Central memory CD8-positive, alpha-beta T cell (primary cell): ENCODE results near the gene PRSS2.
A peak's percentile ranks its signal among the peaks of the same experiment; 100 is the strongest.

Source experiments
- ATAC-seq: fragments of 150-1000 bp; cut with Tn5 transposase; replicated peaks from 2 replicates; pipeline ENCODE4 v1.10.0; 2022; ENCODE audit warnings: mild to moderate bottlenecking, moderate FRiP score, moderate number of reproducible peaks; ENCODE audit not compliant: poor library complexity, severe bottlenecking; ENCODE audit errors: extremely low read depth
- DNase-seq, 2 donors: peaks; one replicate each; pipeline ENCODE4 v3.0.0; 2021; ENCODE audit warnings: low spot score in 2 of 2
- H3K27ac Mint-ChIP-seq: one replicate; pipeline ENCODE4 v1.8.0; 2022; ENCODE audit warnings: low read depth, mild to moderate bottlenecking, moderate library complexity, mixed read lengths
- H3K27me3 Mint-ChIP-seq: one replicate; pipeline ENCODE4 v1.8.0; 2022; ENCODE audit warnings: mixed read lengths
- H3K36me3 Mint-ChIP-seq: one replicate; pipeline ENCODE4 v1.8.0; 2022; ENCODE audit warnings: mild to moderate bottlenecking, moderate library complexity, mixed read lengths; ENCODE audit not compliant: insufficient read depth
- H3K4me1 Mint-ChIP-seq: one replicate; pipeline ENCODE4 v1.8.0; 2022; ENCODE audit warnings: mixed read lengths
- H3K4me3 Mint-ChIP-seq: one replicate; pipeline ENCODE4 v1.8.0; 2022; ENCODE audit warnings: mild to moderate bottlenecking, moderate library complexity, mixed read lengths
- H3K9me3 Mint-ChIP-seq: one replicate; pipeline ENCODE4 v1.8.0; 2022; ENCODE audit warnings: mixed read lengths

Gene PRSS2

DNA sequence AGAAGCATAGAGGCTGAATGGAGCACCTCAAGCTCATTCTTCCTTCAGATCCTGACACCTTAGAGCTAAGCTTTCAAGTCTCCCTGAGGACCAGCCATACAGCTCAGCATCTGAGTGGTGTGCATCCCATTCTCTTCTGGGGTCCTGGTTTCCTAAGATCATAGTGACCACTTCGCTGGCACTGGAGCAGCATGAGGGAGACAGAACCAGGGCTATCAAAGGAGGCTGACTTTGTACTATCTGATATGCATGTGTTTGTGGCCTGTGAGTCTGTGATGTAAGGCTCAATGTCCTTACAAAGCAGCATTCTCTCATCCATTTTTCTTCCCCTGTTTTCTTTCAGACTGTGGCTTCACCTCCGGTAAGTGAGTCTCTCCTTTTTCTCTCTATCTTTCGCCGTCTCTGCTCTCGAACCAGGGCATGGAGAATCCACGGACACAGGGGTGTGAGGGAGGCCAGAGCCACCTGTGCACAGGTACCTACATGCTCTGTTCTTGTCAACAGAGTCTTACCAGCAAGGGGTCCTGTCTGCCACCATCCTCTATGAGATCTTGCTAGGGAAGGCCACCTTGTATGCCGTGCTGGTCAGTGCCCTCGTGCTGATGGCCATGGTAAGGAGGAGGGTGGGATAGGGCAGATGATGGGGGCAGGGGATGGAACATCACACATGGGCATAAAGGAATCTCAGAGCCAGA, 31.0 kb downstream of the PRSS2 start:
- H3K4me3 Mint-ChIP-seq, result peak overlapping the region; percentile 95
- peak in 1 of 2 donors; percentile 11 for DNase-seq
- no peaks in the 10 kb centered on the region for H3K9me3 Mint-ChIP-seq
- peaks cover 88% of the 10 kb centered on the region for H3K4me1 Mint-ChIP-seq
- no peaks in the 10 kb centered on the region for H3K27me3 Mint-ChIP-seq
- peaks cover 70% of the 10 kb centered on the region for H3K36me3 Mint-ChIP-seq
- no peak for ATAC-seq
- H3K27ac Mint-ChIP-seq, result peak overlapping the region; percentile 99

DNA sequence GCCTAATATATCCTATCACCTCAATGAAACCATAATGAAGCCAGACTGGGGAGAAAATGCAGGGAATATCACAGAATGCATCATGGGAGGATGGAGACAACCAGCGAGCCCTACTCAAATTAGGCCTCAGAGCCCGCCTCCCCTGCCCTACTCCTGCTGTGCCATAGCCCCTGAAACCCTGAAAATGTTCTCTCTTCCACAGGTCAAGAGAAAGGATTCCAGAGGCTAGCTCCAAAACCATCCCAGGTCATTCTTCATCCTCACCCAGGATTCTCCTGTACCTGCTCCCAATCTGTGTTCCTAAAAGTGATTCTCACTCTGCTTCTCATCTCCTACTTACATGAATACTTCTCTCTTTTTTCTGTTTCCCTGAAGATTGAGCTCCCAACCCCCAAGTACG, 31.5 kb downstream of the PRSS2 start:
- Mint-ChIP-seq H3K4me1 (peaks cover 93% of the 10 kb centered on the region), H3K4me3 (peak overlapping the region; percentile 95), H3K36me3 (peaks cover 69% of the 10 kb centered on the region), H3K27ac (peak overlapping the region; percentile 99), H3K9me3 (no peaks in the 10 kb centered on the region), H3K27me3 (no peaks in the 10 kb centered on the region)
- DNase-seq, result no peak
- no peak for ATAC-seq

DNA sequence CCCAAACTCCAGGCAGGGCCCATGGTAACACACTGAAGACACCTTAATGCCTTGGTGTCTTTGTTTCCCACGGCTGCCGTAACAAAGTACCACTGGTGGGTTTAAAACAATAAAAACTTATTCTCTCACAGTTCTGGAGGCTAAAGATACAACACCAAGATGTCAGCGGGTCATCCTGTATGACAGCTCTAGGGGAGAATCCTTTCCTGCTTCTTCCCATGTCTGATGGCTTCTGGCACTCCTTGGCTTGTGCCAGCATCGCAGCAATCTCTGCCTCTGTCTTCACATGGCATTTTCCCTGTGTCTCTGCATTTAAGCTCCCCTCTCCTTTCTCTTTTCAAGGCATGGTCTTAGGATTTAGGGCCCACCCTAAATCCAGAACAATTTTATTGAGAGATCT, 33.1 kb downstream of the PRSS2 start:
- ATAC-seq (no peak), DNase-seq (no peak)
- peaks cover 63% of the 10 kb centered on the region for H3K36me3 Mint-ChIP-seq
- H3K27me3 Mint-ChIP-seq, result no peaks in the 10 kb centered on the region
- peak overlapping the region; percentile 99 for H3K27ac Mint-ChIP-seq
- peaks cover 92% of the 10 kb centered on the region for H3K4me1 Mint-ChIP-seq
- no peaks in the 10 kb centered on the region for H3K9me3 Mint-ChIP-seq
- peak overlapping the region; percentile 95 for H3K4me3 Mint-ChIP-seq

DNA sequence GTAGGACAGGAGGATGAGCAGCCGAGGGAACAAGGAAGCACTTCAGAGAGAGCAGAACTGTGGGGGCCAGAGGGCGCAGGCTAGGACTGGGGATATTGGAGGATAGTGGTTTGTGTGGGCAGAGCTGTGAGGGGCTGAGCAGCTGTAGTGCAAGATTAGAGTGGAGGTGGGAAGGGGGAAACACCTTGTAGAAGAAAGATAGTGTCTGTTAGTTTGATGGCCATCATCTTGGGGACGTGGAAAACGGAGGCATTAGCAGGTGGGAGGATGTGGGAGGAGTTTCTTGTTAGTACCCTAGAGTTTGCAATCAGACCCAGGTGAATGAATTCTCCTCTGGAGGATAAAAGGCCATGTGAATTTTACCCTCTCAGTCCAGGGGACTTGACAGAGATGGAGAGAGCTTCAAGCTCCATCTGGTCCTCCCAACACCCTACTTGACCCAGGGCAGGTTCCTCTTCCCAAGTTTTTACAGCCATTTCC, 34.0 kb downstream of the PRSS2 start:
- DNase-seq (no peak), ATAC-seq (no peak)
- H3K9me3 Mint-ChIP-seq, result no peaks in the 10 kb centered on the region
- peak overlapping the region; percentile 95 for H3K4me3 Mint-ChIP-seq
- H3K36me3 Mint-ChIP-seq, result peaks cover 60% of the 10 kb centered on the region
- no peaks in the 10 kb centered on the region for H3K27me3 Mint-ChIP-seq
- peaks cover 92% of the 10 kb centered on the region for H3K4me1 Mint-ChIP-seq
- H3K27ac Mint-ChIP-seq, result peak overlapping the region; percentile 99

DNA sequence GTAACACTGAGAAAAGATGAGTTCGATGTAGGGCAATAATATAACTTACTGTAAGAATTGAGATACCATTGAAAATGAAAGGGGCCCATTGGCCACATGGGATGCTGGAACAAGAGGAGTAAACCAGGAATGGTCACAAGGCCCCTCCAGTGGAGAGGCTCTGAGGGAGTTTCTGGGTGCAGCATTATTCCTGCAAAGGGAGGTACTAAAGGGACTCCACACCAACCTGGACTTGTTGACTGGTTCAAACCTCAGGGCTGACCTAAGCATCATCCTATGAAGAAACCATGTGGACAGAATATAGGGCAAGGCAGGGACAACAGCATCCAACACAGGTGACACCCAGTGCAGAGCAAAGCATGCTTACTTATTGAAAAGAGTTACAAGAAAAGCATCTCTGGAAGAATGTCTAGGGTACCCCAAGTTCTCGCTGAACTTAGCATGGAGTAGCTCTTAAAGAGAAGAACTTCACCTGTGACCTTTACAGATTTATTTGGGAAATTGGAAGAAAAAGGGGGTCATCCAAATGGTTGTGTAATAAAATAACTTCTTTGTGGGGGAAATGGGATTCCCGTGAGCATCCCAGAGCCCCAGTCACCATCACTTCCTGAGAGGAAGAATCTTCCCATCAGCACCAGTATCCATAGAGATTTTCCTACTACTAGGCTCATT, 34.7 kb downstream of the PRSS2 start:
- Mint-ChIP-seq H3K4me3 (peak overlapping the region; percentile 95), H3K36me3 (peaks cover 56% of the 10 kb centered on the region), H3K27ac (peak overlapping the region; percentile 99), H3K27me3 (no peaks in the 10 kb centered on the region), H3K4me1 (peaks cover 92% of the 10 kb centered on the region), H3K9me3 (no peaks in the 10 kb centered on the region)
- no peak for ATAC-seq
- DNase-seq, result no peak

DNA sequence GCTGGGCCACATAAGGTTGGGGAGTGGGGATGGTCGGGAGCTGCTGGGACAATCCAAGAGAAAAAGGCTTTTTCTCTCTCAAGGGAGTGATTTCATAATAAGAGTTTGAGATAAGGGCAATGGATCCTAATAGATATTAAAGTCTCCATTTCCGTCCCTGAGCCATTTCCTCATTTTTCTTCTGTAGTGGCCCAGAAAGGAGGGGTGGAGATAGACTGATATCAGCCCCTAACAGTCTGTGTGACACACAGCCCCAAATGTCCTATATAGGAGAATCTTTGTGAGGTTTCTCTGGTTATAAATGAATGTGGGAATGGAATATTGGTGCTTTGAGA, 35.2 kb downstream of the PRSS2 start:
- H3K4me1 Mint-ChIP-seq, result peaks cover 92% of the 10 kb centered on the region
- DNase-seq (no peak), ATAC-seq (no peak)
- H3K9me3 Mint-ChIP-seq, result no peaks in the 10 kb centered on the region
- H3K27ac Mint-ChIP-seq, result peak overlapping the region; percentile 99
- H3K4me3 Mint-ChIP-seq, result peak overlapping the region; percentile 95
- H3K36me3 Mint-ChIP-seq, result peaks cover 51% of the 10 kb centered on the region
- no peaks in the 10 kb centered on the region for H3K27me3 Mint-ChIP-seq

DNA sequence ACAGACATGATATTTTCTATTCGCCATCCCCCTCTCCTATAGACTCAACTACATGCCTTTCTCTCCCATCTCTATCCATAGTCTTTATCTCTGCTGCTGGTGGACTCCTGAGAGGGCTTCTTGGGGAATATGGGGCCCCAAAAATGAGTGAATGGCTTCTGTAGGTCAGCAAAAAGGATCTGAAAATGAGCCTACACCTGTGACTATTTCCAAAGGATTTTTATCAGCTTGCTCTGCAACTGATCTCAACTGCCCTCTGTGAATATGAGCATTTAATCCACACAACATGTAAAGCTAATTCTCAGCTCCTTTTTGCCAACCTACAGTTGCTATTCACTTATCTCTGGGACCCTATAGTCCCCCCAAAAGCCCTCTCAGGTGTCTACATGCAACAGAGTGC, 36.2 kb downstream of the PRSS2 start:
- H3K27ac Mint-ChIP-seq, result peak overlapping the region; percentile 99
- peak overlapping the region; percentile 56 for H3K4me3 Mint-ChIP-seq
- no peaks in the 10 kb centered on the region for H3K27me3 Mint-ChIP-seq
- peaks cover 92% of the 10 kb centered on the region for H3K4me1 Mint-ChIP-seq
- peaks cover 46% of the 10 kb centered on the region for H3K36me3 Mint-ChIP-seq
- ATAC-seq (no peak), DNase-seq (no peak)
- no peaks in the 10 kb centered on the region for H3K9me3 Mint-ChIP-seq

DNA sequence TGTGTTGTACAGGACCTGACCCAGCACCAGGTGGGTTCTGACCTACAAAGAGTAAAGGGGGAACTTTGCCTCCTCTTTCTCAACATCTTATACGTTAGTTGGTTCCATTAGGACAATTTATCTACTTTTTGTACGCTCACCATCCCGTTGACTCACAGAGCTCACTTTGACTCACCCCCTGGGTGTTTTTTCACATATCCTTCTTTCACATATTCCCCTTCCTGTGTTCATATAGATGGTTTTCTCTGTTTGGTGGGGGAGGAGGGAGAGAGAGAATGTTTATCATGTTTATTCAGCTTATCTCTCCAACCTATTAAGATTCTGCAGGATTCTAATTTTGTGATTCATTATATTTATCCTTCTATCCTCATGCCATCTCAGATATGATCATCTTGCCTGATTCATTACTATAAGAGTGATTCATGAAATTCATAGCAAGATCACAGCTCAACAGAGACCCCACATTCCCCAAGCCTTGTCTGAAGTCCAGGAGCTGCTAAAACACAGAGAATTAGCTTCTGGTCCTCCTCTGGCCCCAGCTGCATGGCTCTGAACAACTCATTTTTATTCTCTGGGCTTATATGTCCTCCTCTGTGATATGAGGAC, 37.2 kb downstream of the PRSS2 start:
- DNase-seq, result no peak
- H3K36me3 Mint-ChIP-seq, result peaks cover 39% of the 10 kb centered on the region
- H3K4me1 Mint-ChIP-seq, result peaks cover 90% of the 10 kb centered on the region
- H3K27ac Mint-ChIP-seq, result peak overlapping the region; percentile 99
- H3K4me3 Mint-ChIP-seq, result peak overlapping the region; percentile 56
- no peaks in the 10 kb centered on the region for H3K27me3 Mint-ChIP-seq
- ATAC-seq, result no peak
- no peaks in the 10 kb centered on the region for H3K9me3 Mint-ChIP-seq

DNA sequence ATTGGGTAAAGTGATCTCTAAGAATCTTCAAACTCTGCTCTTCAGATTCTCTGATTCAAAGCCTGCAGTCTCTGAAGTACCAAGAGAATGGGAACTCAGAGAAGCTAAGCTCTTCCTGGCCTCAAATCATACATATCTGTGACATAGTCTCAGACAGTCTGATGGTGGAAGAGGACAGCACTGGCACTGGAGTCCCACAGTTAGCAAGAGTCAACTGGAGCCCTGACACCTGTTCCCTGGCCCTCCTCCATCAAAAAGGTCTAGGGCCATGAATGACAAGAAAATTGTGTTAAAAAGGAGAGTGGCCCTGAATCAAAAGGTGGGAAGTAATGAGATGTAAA, 37.7 kb downstream of the PRSS2 start:
- ATAC-seq (peak; percentile 47), DNase-seq (peak in 1 of 2 donors; percentile 58)
- Mint-ChIP-seq H3K36me3 (peaks cover 36% of the 10 kb centered on the region), H3K27me3 (no peaks in the 10 kb centered on the region), H3K9me3 (no peaks in the 10 kb centered on the region), H3K4me1 (peaks cover 86% of the 10 kb centered on the region), H3K27ac (peak overlapping the region; percentile 99), H3K4me3 (peak overlapping the region; percentile 56)

DNA sequence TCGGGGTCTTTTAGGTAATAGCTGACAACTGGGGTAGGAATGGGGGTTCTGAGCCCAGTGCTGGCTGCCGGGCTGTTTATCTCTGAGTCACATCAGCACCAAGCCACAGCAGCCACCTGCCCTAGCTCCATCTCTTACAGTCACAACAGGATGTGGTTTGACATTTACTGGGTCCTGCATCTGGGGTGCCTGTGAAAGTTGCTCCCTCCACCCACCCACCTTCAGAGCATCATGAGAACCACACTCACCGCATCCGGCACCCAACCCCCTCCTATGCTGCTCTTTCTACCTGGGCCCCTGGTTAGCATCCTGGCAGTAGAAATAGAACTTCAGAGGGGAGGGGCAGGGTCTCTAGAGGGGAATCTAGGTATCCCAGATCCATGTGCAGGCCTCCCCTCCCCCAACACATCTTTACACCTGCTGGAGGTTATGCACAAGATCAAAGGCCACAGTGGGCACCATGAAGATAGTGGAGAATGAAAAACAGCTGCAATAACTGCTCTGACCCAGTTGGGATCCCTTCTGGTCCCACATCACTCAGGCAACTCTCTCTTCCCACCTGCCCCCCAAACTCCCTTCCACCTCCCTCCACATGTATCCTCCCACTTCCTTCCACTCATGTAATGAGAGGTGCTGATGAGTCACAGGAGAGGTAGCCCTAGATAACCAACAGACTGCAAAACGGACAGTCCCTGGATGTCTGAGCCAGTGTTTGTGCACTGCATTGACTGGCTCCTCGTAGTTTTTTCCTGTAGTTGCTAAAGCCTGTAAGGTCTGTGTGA, 38.2 kb downstream of the PRSS2 start:
- no peaks in the 10 kb centered on the region for H3K27me3 Mint-ChIP-seq
- DNase-seq (peak; percentile 87 to 95), ATAC-seq (peak; percentile 82)
- H3K9me3 Mint-ChIP-seq, result no peaks in the 10 kb centered on the region
- peaks cover 37% of the 10 kb centered on the region for H3K36me3 Mint-ChIP-seq
- peaks cover 83% of the 10 kb centered on the region for H3K4me1 Mint-ChIP-seq
- peak overlapping the region; percentile 56 for H3K4me3 Mint-ChIP-seq
- H3K27ac Mint-ChIP-seq, result peak overlapping the region; percentile 99

DNA sequence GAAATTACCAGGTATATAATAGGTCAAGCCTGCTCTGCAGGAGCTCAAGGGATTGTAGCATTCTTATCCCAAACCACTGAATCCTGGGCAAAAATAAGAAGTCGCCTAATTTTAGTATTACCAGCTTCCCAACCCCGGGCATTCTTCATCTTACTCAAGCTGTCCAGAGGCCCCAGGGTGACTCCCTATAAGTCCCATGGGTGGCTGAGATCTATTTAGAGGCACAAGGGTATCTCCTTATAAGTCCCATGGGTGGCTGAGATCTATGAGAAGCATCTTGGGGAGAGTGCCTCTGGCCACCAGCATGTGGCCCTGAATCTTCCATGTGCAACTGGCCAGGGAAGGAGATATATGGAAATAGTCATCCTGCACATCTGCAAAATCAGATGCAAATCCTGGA, 38.9 kb downstream of the PRSS2 start:
- H3K9me3 Mint-ChIP-seq, result no peaks in the 10 kb centered on the region
- ATAC-seq (no peak), DNase-seq (no peak)
- peak overlapping the region; percentile 56 for H3K4me3 Mint-ChIP-seq
- no peaks in the 10 kb centered on the region for H3K27me3 Mint-ChIP-seq
- peaks cover 76% of the 10 kb centered on the region for H3K4me1 Mint-ChIP-seq
- H3K27ac Mint-ChIP-seq, result peak overlapping the region; percentile 99
- peaks cover 33% of the 10 kb centered on the region for H3K36me3 Mint-ChIP-seq

DNA sequence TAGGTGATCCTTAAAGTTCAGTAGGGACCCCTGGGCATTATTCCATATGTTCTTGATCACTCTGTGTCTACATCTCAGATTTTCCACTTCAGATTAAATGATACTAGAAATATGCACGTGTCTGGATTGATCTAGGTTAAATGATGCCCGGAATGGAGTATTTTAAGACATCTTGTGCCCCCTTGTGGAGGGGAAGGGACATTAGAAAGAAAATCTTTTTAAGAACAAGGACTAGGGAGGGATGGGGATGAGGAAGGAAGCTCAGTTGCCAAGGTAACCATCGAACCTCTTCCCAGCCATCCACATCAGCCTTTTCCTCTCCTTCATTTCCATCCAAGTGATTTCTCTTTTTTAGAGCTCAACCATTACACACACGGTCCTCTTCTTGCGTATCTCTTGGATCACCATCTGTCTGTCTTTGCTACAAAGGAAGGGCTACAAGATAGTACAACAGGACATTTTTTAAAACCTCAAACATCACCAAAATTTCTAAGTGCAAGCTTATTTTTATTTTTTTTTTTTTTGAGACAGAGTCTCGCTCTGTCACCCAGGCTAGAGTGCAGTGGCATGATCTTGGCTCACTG, 40.5 kb downstream of the PRSS2 start:
- Mint-ChIP-seq H3K4me3 (no peak overlapping the region), H3K27ac (peak overlapping the region; percentile 99)

More for the DNA sequence above, 40.5 kb downstream of the PRSS2 start:
- H3K4me1 Mint-ChIP-seq, result peaks cover 62% of the 10 kb centered on the region
- peaks cover 30% of the 10 kb centered on the region for H3K36me3 Mint-ChIP-seq
- no peak for ATAC-seq
- peaks cover 6% of the 10 kb centered on the region for H3K27me3 Mint-ChIP-seq
- no peaks in the 10 kb centered on the region for H3K9me3 Mint-ChIP-seq
- no peak for DNase-seq
